Tongue (tissue), 2 donors: ENCODE measurements around the gene KRTAP10-9. TPM values are rescaled to one million over a fixed set of nuclear protein-coding genes. Genes with fewer than 3 reads are reported as not detected.
"Not testable (repeated sequence)": the region's sequence is repeated elsewhere in the genome, so short reads cannot be mapped to it uniquely, and the experiment has no call there.

Experiments
- DNase-seq: peaks from one replicate; pipeline ENCODE4 v3.0.0-alpha.2; 2015
- total RNA-seq: library from RNA; depleted of rRNA; stranded (reverse); fragments of >200 nt; gene quantifications from one replicate; pipeline ENCODE4 v1.2.3, GENCODE V29; 2014

KRTAP10-9 gene
- total RNA-seq, 1 donor from 2014 or later, result not detected

DNA sequence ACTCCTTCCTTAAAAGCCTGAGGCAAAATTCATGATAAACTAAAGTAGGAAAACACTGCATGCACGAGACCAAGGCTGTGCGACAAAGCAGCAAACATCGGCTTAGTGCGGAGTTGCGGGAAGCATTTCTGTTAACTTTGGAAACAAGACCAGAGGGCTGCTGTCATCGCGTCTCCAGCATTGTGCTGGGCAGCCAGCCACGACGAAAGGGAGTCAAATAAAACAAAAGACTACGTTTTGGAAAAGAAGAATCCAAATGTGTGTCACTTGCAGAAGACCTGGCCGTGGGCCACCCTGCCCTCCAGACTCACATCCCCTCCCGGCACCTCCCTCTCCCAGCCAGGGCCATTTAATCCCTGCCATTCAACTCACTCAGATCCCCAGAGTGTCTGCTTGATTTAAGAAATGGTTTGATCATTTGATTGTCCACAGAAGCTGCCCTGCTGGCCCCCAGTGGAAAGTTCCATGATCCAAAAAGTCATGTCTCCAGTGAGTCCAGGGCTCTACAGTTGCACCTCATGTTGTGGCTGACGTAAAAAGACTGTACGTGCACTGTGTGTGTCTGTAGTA, 16.9 kb downstream of the KRTAP10-9 start:
- peak; percentile 22 for DNase-seq

DNA sequence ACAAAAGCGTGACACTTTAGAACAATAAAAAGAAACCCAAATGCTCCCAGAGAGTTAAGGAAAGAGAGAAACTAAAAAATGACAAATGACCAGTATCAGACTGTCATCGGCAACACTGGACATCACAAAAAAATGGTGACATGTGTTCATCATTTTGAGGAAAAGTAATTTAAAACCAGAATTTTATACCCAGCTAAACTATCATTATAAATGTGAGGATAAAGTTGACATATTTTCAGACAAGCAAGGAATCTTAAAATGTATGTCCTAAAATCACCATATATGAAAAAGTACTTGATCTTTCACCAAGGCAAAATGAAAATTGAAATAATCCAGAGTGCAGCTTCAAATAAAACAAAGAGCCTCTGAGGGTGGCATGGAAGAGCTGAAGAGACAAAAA, 18.0 kb downstream of the KRTAP10-9 start:
- no peak for DNase-seq

DNA sequence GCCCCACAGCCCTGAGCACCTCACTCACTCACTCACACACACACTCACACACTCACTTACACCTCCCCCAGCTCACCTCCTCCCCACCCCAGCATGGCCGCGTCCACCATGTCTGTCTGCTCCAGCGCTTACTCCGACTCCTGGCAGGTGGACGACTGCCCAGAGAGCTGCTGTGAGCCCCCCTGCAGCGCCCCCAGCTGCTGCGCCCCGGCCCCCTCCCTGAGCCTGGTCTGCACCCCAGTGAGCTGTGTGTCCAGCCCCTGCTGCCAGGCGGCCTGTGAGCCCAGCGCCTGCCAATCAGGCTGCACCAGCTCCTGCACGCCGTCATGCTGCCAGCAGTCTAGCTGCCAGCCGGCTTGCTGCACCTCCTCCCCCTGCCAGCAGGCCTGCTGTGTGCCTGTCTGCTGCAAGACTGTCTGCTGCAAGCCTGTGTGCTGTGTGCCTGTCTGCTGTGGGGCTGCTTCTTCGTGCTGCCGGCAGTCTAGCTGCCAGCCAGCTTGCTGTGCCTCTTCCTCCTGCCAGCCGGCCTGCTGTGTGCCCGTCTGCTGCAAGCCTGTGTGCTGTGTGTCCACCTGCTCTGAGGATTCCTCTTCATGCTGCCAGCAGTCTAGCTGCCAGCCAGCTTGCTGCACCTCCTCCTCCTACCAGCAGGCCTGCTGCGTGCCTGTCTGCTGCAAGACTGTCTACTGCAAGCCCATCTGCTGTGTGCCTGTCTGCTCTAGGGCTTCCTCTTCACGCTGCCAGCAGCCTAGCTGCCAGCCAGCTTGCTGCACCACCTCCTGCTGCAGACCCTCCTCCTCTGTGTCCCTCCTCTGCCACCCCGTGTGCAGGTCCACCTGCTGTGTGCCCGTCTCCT, 19.7 kb downstream of the KRTAP10-9 start, which contains the start of gene KRTAP10-11:
Gene KRTAP10-11, plus strand, starts transcription at position 49 of the 856 bp plus-strand sequence. Its CDS starts 45 bp downstream, at position 94.
- not testable (repeated sequence) for DNase-seq

DNA sequence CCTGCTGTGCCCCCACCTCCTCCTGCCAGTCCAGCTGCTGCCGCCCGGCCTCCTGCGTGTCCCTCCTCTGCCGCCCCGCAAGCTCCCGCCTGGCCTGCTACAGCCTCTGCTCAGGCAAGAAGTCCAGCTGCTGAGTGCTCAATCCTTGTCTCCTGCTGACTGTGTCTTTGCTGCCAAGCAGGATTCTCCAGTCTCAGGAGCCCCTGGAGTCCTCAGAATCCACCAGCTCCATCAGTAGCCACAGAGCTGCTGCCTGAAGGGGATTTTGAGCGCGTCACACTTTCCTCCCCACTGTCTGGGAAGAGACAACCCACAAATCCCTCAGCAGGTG, 20.3 kb downstream of the KRTAP10-9 start:
- peak; percentile 63 for DNase-seq

DNA sequence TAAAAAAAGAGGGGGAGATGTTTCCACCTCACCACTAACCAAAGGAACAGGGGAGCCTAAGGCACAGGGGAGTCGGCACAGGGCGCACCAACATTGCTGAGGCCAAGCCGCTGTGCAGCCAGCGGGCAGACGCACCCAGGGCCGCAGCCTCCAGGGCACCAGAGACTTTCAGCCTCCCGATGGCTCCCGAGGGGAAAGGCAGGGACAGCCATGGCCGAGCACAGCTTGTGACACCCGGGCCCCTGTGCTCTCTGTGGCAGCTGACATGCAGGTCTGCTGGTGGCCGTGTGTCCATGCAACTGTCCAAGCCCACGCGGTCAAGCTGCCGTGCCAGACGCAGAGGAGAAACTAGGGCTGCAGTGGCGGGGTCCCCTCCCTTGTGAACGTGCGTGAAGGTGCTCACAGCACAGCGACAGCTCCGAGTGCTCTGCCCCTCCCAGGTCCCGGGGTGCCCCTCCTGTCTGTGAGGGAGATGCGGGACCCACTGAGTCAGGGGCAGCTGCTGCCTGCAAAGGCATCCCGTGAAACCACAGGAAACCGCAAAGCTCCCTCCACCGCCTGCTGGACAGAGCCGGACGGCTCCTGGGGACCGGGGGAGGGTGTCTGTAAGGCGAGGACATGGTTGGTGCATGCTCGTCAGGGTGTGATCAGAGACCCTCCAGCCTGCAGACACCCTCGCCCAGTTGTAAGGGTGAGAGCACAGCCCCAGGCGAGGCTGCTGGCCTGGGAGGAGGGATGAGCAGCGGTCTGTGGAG, 21.8 kb downstream of the KRTAP10-9 start:
- DNase-seq, result no peak

DNA sequence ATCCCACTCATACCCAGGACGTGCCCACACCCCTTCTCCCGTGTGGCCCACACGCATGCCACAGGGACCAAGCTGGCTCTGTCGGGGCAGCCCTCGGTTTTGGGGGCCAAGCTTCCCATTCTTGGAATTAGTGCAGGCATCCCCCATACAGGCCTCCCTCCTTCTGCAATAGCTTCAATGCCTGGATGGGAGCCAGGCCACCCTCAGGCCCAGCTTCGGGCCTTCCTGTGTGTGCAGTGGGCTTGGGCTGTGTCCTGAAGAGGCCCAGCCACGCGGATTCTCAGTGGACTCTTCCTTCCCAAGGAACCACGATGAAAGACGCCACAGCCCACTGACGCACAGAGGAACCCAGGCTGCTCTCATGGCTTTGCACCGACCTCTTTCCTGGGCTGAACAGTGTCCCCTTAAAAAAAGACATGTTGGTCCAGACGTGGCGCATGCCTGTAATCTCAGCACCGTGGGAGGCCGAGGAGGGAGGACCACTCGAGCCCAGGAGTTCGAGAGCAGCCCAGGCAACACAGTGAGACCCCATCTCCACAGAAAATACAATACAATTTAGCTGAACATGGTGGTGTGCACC, 22.7 kb downstream of the KRTAP10-9 start:
- no peak for DNase-seq

DNA sequence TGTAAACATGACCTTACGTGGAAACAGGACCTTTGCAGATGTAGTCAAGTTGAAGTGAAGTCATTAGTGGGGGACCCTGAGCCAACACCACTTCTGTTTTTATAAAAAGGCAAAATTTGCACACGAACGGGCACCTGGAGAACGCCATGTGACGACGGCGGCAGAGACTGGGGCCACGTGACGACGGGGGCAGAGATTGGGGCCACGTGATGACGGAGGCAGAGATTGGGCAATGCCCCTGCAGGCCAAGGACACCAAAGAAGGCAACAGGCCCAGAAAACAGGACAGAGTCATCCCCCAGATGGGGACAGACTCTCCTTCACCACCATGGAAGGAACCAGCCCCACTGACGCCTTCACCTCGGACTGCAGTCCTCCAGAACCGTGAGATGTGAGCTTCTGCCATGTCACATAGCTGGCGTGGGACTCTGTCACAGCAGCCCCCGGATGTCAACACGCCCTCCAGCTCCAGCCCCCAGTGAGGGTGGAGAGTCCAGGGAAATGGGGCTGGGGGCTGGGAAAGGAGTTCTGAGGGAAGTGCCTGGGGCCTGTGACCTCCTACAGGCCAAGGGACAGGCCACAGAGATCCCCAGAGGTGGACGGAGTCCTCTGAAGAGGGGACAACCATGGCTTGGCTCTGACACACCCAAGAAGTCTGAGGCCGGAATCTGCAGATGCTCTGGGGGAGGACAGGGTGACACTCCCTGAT, 23.5 kb downstream of the KRTAP10-9 start:
- DNase-seq, result no peak

DNA sequence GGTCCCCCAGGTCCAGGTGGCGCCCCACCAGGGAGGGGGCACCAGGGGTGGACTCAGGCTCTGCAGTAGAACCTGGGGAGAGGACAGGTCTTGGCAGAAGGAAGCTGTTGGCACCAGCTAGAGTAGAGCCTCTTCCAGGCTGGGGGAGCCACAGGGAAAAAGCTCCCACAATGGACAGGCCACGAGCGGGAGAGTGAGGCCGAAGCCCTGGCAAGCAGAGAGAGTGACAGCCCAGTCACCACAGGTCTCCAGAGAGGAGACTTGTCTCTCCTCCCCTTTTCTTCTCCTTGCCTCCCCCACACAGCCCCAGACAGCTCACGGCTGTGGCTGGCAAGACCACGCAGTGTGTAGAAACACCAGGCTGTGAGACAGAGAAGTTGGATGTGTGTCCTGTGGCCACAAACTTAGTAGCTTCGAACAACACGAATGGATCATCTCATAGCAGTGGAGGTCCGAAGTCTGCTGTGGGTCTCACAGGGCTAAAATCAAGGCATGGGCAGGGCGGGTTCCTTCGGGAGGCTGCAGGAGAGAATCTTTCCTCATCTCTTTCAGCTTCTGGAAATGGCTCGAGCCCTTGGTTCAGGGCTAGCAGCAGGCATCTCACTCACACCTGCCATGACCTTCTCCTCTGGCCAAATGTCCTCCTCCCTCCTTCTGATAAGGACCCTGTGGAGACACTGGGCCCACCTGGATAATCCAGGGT, 24.2 kb downstream of the KRTAP10-9 start:
- DNase-seq, result no peak

DNA sequence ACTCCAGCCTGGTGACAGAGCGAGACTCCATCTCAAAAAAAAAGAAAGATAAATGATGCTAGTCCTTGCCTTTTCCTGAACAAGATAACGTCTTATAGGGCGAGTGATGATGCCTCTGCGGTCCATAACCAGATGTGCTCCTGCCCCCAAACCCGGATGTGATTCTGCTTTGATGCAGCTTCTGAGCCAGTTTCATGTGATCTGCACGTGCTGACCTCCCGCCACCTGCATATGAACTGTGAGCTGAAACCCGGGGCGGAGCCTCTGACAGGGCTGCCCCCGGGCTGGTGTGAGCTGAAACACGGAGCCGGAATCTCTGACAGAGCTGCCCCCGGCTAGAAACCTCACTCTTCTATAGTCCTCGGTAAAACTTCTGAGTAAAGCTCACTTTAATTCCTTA, 26.2 kb downstream of the KRTAP10-9 start:
- no peak for DNase-seq

DNA sequence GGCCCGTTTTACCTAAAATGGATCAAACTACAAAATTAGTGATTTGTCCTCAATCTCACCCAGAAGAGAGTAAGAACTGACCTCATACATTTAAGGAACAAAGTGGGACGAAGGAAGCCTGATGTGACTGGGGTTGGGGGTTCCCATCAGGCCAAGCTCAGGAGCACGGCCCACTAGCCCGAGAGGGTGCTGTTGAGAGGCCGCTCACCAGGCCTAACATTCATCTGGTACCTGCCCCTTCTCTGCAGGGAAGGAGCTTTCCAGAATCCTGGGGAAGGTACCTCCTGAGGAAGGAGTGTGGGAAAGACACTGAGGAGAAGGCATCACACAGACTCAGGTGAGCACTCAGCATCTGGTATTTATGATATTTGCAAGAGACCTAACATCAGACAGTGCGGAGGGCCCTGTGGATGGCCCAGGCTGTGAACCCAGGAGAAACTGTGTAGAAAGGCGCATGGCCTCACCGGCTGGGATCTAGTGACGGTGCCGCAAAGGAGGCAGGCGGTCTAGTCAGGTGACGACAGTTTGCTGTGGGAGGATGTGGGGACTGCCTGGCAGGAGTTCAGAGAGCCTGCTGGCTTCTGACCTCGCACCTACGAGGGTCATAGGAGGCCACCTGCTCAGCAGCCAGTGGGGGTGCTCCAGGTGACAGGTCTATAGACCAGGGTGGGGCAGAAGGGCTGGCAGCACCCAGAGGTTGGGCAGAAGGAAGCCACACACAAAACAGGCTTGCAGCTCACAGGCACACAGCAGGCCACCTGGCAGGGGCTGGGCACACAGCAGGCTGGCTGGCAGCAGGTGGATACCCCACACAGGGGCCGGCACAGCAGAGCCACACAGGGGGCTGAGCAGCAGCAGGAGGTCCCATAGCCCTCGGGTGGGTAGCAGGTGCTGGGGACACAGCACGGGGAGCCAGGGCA, 27.0 kb downstream of the KRTAP10-9 start:
- no peak for DNase-seq

DNA sequence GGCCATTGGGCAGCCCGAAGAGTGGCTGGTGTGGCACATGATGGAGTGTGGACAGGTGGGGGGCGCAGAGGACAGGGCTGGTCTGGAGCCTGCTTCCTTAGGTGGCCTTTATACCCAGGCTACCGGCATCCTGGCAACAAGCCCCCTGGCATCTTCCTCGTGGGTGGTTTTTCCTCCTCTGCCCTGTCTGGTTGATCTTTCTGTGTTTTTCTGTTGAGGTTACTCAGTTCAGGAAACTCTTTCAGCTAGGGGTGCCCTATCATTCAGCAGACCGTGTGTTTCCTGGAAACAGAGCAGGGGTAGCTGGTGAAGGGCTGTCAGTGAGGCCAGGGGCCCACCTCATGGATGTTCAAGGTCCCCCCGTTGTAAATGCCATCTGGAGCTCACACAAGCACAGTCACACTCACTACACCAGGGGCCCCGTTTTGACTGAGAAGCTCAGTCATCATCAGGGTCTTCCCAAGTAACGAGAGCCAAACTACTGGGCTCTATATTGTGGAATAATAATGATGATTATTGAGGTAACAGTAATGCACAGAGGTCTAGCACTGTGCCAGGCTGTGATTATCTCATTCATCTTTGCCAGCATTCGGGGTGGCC, 27.8 kb downstream of the KRTAP10-9 start, which contains the start of gene KRTAP12-4:
Gene KRTAP12-4, minus strand, starts transcription at position 84 of the 600 bp plus-strand sequence. Its CDS starts 45 bp downstream, at position 39.
- DNase-seq, result no peak

DNA sequence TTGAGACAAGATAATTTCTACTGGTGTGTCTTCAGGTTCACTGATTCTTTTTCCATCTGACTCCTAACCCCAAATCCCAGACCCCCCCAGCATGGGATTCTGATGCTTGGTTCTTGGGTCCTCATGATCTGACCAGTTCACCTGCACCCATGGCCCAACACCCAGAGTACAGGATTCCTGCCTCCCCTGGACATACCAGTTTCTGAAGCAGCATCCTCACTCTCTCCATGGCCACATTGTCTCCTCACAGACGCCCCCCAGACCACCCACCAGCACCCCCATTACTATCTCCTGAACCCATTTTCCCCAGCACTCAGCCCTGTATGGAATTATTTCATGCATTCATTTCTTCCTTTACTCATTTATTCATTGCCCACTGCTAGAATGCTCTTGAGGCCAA, 30.0 kb downstream of the KRTAP10-9 start:
- no peak for DNase-seq

DNA sequence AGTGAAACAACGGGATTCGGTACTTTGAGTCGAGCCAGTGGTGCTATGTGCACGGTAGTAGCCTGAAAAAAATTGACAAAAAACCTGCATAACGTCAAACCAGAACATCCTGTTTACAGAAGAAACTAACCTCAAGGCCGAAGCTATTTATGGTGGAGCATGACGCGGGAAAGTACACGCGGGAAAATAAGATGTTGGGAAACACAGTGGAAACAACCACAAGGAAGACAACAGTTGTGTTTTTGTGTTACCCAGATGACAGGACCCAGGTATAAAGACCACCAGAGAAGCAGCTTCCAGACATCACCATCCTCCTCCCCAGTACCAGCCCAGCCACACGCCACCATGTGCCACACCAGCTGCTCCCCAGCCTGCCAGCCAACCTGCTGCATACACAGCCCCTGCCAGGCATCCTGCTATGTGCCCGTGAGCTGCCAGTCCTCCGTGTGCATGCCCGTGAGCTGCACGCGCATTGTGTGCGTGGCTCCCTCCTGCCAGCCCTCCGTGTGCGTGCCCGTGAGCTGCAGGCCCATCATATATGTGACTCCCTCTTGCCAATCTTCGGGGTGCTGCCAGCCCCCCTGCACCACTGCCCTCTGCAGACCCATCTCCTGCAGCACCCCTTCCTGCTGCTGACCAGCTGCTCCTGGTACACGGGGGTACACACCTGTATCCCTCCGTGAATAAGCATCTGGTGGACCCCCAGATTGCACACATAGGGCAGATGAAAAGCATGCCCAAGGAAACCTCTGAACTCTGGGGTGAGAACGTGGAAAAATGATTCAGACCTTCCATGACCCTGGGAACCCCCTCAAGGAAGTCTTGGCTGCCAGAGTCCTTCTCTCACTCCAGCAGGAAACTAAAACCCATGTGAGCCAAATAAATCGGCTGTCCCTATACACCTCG, 31.0 kb downstream of the KRTAP10-9 start, which contains the start of gene KRTAP12-3:
Gene KRTAP12-3, plus strand, starts transcription at position 298 of the 906 bp plus-strand sequence. Its CDS starts 48 bp downstream, at position 346.
- DNase-seq, result peak; percentile 1

DNA sequence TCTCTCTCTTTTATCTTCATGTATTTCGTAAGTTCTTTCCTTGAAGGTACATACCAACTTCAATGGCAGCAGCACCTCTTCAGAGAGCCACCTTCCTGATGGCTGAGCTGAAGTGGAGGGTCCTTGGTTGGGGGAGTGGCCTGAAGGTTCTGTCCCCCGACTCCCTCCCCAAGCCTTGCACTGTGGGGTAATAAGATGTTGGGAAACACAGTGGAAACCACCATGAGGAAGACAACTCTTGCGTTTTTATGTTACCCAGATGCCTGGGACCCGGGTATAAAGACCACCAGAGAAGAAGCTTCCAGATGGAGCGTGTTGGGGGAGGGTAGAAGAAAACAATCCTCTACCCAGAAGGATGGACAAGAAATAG, 31.6 kb downstream of the KRTAP10-9 start:
- no peak for DNase-seq

DNA sequence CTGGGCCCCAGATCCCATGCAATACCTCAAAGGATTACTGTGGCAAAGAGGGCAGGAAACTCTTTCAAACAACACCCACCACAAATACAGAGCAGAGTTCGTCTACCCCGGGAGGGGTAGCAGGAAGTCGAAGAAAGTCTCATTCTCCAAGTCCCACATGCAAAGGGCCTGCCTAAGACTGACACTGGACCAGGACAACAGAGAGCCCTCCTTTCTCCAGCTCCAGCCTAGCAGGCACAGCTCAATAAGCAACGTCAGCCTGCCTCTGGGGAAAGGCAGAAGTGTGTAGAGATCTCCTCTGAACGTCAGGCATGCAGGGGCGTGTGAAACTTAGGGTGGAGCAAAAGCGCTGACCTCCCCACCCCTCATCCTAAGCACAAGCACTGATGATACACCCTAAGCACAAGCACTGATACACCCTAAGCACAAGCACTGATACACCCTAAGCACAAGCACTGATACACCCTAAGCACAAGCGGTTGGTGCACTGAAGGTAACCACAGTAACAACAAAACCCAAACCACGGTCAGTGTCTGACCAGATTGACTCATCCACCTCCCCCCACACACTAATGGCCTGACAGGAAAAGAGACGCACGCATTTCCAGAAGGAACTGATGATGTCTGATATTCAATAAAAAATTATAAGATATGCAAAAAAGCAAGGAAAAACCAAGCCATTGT, 32.2 kb downstream of the KRTAP10-9 start:
- DNase-seq, result no peak

DNA sequence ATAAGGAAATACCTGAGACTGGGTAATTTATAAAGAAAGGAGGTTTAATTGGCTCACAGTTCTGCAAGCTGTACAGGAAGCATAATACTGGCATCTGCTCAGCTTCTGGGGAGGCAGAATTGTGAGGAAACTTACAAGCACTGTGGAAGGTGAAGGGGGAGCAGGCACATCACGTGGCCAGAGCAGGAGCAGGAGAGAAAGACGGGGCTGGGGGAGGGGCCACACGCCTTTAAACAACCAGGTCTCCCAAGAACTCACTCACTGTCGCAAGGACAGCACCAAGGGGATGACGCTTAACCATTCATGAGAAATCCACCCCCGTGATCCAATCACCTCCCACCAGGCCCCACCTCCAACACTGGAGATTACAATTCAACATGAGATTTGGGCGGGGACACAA, 34.7 kb downstream of the KRTAP10-9 start:
- not testable (repeated sequence) for DNase-seq

DNA sequence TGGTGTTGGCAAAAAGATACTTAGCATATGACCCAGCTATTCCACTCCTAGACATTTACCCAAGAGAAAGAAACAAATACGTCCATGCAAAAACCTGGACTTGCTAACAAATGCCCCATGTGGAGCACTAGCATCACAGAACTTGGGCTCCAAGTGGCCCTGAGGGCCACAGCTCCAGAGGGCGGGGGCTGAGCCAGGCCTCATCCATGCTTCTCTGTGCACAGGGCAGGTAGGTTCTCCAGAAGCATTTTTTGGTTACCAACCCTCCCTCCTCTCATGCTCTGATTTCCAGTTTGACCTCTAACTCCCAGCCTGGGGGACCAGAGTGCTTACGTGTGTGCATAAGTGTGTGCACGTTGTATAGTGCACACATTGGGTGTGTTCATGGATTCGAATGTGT, 37.8 kb downstream of the KRTAP10-9 start:
- no peak for DNase-seq
